G401 (cell line): ENCODE data around the gene USP13. TPM values are rescaled to one million over a fixed set of nuclear protein-coding genes. Genes with fewer than 3 reads are reported as not detected.
"Not testable (repeated sequence)": the region's sequence is repeated elsewhere in the genome, so short reads cannot be mapped to it uniquely, and the experiment has no call there.

Experiments
- DNase-seq: peaks from one replicate; pipeline ENCODE4 v3.0.0-alpha.2; 2015; ENCODE audit warnings: low spot score
- in situ Hi-C: cut with HindIII; loops from 2 replicates; pipeline ENCODE4 v1.10.0; 2016; ENCODE audit warnings: low sequenced_read_pairs, mixed read lengths
- total RNA-seq: library from RNA; depleted of rRNA; stranded (reverse); fragments of >200 nt; shearing (Covaris generic); gene quantifications from 2 replicates; pipeline ENCODE4 v1.2.3, GENCODE V29; 2014

Gene USP13
- total RNA-seq, 1 experiment from 2014 or later = 13.3 TPM

DNA sequence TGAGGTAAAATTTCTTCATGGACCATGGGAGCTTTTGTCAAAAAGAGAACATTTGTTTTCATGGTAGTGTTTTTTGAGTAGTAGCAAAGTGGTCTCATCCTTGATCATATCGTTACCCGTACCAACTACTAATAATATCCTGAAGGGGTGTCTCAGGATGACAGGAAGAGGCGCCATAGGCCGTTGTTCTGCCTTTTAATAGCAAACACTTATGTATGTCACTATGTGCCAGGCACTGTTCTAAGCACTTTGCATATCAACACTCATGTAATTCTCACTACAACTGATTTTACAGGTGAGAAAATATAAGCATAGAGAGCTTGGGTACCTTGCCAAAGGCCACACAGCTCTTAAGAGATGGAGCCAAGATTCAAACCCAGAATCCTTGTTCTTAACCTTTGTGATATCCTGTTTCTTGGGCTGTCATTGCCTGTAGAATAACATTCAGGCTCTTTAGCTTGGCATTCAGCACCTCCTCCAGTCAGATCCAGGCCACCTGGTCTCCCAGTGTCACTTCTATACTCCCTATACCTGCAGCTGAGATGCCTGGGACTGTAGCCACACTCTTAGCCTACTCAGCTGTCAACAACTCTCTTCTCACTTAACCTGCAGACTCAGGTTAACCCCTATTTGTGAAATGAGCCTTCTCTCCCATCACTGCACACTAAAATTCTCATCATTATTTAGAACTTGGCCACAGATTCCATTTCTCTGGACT, 113.7 kb downstream of the USP13 start:
- in situ Hi-C loops = no loop called here
- DNase-seq = no peak

DNA sequence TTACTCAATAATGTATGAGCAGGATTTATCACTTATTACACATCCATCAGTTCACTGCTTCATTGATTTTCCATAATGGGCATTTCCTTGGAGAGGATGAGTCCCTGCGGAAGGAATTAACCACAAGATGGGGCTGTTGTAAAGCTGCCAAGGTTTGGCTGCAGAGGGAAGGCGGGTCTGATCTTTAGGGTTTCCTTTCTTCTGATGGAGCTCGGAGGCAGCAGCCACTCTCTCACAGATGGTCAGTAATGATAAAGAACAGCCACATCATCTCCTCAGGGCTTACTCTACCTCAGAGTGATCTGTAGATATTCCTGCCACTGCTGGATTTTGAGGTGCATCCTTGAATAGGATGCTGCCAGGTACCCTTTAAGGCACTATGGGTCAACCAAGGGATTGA, 115.2 kb downstream of the USP13 start:
- DNase-seq = peak; percentile 32
- in situ Hi-C loops = no loop called here

DNA sequence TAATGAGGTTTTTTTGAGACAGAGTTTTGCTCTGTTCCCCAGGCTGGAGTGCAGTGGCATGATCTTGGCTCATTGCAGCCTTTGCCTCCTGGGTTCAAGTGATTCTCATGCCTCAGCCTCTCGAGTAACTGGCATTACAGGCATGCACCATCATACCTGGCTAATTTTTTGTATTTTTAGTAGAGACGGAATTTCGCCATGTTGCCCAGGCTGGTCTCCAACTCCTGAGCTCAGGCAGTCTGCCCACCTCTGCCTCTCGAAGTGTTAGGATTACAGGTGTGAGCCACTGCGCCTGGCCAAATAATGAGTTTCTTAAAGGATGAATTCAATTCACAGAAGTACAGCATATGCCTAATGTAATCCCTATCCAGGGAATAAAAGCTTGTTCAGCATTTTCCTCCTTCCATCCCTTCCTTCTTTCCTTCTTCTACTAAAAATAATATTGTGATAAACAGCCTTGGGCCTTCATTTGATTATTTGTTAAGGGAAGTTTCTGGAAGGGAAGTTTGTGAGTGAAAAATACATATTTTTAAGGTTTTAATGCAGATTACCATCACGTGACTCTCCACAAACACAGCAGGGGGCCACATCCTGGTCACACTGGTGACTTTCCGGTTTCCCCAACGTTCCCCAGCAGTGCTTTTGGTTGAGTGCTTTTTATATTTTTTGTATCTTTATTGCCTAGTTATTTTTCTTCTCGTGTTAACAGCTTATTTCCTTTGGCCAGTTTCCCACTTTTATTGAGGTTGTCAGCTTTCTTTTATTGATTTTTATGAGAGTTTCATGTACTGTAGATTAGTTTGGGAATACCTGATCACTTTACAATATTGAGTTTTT, 116.8 kb downstream of the USP13 start:
- DNase-seq = no peak
- in situ Hi-C loops = no loop called here

DNA sequence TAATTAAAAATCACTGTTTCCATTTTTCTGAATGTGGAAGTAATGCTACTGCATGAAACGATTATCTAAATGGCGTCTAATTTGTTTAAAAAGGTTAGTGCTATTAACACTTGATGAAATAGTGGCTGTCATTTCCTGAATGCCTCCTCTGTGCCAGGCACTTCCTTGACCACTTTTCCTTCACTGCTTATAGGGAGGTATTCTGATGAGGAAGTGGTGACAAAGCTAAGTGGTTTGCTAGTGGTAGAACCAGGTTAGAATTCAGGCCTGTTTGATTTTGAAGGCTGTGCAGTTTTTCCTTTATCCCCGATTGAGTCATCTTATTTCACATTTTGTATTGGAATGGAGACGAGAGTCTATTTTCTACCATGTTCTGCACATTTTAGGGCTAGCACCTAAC, 119.0 kb downstream of the USP13 start:
- in situ Hi-C loops = no loop called here
- DNase-seq = no peak

DNA sequence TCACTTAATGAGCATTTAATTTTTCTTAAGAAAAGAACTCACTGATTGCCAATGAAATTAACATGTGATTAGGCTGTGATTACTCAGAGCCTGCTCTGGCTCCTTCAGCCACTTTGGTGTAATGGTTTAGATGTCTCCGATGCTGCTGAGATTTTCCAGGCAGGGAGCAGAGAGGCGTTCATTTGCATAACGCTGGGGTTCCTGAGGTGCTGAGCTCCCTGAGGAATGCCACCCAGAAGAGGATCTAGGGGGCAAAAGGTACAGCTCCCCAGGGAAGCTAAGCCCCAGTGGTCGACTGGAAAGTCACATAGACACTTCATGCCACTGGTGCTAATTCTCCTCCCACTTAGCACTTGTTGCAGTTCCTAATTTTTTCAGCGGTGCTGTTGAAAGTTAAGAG, 119.5 kb downstream of the USP13 start:
- no peak for DNase-seq
- in situ Hi-C loops = no loop called here

DNA sequence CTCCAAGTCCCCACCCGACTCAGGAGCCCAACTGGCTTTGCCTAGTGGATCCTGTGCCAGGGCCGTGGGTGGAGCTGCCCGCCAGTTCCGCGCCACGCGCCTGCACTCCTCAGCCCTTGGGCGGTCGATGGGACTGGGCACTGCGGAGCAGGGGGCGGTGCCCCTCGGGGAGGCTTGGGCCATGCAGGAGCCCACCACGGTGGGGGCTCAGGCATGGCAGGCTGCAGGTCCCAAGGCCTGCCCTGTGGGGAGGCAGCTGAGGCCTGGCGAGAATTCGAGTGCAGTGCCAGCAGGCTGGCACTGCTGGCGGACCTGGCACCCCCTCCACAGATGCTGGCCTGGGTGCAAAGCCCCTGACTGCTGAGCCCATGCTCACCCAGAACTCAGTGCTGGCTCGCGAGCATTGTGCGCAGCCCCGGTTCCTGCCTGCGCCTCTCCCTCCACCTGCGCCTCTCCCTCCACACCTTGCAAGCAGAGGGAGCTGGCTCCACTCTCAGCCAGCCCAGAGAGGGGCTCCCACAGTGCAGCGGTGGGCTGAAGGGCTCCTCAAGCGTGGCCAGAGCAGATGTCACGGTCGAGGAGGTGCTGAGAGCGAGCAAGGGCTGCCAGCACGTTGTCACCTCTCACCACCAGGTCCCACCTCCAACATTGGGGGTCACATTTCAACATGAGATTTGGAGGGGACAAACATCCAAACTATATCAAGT, 122.7 kb downstream of the USP13 start:
- in situ Hi-C loops = no loop called here
- DNase-seq = no peak

DNA sequence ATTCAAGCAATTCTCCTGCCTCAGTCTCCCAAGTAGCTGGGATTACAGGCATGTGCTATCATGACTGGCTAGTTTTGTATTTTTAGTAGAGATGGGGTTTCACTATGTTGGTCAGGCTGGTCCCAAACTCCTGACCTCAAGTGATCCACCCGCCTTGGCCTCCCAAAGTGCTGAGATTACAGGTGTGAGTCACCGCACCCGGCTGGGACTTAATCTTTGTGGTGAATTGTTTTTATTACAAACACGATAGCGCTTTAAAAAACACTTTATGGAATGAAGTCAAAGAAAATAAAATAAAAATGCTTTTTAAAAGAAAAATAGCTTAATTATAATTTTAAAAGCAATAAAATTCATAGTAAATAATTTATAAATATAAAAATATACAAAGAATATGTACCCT, 130.0 kb downstream of the USP13 start:
- DNase-seq, in situ Hi-C loops: not testable (repeated sequence)

DNA sequence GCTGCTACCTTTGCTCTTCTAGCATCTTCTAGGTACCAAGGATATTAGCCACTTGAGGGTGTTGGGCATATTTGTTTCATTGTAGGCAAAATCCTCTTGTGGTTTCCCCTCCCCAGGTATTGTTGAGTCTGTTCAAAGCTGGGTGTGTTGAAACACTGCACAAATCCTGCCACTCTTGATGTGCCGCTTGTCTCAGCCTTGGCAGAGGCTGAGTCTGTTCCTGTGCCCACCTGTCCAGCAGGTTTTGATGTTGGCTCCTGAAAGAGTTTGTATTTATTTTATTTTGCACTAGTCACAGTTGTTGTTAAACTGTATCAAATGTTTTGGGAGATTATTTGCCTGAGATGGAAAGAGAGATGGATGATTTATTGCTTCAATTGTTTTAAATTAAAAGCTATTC, 136.2 kb downstream of the USP13 start:
- no peak for DNase-seq
- in situ Hi-C loops = no loop called here

DNA sequence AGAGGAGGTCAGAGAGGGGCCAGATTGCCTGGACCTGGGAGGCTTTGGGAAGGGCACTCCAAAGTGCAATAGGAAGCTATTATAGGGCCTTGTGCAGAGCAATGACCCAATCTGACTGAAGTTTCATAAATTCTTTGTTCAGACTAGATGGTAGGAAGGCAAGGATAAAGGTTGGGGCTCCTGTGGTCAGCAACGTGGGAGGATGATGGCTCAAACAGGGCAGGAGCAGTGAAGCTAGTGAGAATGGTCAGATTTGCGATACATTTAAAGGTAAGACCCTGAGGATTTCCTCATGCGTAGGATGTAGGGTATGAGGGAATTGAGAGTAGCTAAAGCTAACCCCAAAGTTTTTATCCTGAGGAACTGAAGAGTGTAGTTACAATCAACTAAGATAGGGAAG, 139.0 kb downstream of the USP13 start:
- in situ Hi-C loops = no loop called here

DNA sequence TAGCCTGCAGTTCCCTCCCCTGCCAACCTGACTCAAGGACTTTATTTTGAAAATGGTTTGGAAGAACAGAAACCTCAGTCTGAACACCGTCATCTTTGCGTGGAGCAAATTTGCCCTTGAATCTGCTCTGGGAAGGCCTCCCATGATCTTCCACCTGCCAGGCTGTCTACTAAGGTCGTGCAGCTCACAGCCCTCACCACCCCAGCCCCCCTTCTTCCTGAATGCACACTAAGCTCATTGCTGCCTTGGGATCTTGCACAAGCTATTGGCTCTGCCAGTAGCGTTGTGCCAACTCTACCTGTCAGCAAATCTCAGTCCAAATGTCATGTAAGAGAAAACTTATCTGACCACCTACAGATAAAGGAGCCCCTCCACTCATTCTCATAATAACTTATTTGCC, 141.5 kb downstream of the USP13 start:
- no peak for DNase-seq
- in situ Hi-C loops = no loop called here

More for the DNA sequence above, 139.0 kb downstream of the USP13 start:
- no peak for DNase-seq

DNA sequence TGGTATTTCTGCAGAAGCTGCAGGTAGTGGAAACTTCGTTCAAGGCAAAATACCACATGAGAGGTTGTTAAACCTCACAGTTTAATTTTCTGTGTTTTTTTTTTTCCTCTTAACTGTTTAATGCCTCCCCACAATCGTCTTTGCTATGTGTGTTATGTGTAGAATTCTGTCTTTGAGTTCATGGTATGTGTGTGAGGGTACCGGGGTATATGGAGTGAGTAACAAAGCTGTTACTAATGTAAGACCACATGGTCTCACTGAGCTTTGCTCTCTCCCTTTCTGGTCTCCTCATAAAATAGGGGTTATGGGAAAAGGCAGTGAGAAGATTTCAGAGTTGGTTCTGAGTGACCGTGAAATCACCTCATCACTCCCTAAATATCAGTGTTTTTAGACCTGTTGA, 143.6 kb downstream of the USP13 start:
- in situ Hi-C loops = no loop called here
- DNase-seq = no peak

DNA sequence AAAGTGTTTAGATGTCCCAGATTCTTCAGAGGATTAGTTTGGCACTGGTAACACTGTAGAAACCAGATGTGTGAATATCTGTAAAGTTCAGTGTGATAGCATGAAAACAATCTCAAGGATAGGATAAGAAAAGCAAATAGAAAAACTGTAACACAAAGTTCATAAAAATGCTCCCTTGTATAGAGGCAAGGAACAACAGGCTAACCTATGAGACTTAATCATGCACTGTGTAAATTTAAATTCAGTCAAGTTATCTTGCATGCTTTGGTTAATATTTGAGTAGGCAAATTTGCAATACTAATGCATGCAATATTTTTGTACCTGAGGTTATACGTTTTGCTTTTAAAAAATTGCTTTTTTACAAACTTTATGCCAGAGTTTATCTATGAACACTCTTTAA, 144.4 kb downstream of the USP13 start:
- in situ Hi-C loops = no loop called here

DNA sequence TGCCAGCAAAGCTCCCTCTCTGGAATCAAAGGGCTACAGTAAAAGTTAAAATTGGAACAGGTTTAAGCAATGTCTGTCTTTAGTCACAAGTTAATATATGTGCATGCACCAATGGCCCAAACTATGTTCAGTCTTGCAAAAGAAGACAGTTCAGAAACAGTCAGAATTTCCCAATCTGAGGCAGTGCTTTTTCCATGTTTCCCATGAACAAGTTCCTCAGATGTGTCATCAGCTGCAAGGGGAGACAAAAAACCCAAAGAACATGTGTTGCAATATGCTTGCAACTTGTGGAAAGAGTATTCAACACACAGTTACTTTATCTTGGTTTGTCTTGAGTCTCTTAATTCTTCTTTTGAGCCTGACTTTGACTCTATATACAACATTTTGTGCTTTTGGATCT, 148.4 kb downstream of the USP13 start:
- in situ Hi-C loops = no loop called here
- no peak for DNase-seq

More for the DNA sequence above, 144.4 kb downstream of the USP13 start:
- no peak for DNase-seq

DNA sequence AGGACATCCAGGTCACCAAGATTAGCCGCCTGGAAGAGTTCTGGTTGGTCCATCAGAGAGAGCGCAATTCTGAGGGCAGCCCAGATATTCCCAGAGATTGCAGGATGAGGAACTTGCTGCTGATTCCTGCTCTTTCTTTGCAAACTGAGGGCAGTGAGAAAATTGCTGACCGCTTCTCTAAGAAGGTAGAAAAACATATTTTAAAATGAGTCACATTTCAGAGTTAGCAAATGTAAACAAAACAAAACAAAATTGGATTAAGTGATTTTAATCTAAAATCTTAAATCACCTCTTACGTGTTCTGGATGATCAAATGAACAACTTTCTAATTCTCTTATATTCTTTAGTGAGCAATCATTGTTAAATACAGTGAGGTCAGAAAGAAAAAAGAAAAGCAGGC, 149.0 kb downstream of the USP13 start:
- in situ Hi-C loops = no loop called here
- no peak for DNase-seq

DNA sequence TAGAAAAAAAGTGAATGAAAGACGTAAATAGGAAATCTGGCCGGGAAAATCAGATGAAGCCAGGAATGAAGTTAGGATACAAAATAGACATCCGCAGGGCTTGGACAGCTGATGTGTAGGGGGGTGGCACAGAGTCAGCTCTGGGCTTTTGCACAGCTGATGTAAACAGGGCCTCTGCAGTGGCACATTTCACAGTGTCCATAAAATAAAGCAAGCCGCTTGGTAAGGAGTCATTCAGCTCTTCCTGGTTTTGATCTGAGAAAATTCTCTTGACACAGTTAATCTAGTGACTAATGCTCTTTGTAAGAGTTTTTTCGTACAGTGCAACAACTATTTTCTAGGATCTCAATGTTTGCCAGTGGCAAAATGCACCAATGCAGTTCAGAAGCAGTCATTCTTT, 153.3 kb downstream of the USP13 start:
- no peak for DNase-seq
- in situ Hi-C loops = no loop called here

DNA sequence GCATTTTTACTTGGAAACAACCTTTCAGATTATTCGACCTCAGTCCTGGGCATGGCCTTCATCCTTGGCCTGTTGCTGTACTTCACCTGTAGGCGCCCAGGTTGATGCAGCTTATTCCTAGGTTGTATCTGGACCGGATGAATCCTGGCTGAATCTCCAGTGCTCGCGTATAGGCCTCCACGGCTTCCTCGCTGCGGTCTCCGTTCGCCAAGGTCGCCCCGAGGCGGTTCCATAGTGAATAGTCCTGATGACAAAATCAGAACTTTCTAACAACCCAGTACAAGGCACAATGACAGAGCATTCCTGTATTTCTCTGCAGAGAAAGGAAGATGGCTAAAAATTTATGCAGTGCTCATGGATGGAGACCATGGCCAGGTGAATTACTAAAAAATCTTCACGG, 154.7 kb downstream of the USP13 start:
- in situ Hi-C loops = no loop called here
- no peak for DNase-seq

DNA sequence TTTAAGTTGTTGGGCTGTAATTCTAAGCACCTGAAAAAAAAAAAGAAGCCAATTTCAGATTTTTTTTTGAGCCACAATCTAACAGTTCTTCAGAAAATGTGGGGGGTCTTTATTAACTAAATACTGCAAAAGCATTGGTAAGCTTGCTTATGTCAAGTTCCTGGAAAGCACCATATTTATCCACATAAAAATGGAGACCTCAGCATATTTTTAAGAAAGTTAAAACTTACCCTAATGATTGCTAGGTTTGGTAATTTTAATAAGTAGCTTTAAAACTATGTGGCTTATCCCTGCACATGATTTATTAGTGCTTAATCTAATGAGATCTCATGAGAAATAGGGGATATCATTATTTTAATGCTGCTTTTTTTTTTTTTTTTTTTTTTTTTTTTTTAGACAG, 156.8 kb downstream of the USP13 start:
- no peak for DNase-seq
- in situ Hi-C loops = no loop called here

DNA sequence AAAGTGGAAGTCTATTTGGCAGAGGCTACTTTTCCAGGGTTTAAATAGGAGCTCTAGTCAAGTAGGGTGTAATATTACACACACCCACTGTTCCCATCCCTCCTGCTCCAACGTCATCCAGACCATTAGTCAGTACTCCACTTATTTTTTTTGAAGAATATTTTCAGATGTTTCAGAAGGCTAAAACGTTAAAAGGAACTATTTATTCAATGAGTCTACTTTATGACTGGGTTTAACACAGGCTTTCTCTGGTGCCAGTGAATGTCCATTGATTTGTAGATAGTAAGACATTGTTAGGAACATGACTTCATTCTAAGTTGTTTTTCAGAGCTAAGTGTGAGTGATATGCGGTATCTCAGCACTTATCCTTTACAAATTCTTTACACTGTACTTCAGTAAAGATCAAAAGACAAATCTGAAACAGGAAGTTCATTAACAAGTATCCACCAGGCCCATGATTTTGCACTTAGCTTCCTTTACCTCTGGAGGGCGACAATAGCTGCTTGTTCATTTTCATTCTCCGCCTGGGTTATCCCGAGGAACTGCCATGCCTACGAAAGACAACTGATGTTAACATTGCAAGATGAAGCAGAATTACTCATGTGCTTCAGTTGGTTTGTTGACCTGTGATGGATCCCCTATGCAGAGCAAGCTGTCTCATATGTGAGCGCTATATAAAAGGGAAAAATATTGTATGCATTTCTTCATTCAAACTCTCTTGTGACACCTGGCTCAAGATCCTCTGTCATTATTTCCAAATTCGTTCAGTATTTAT, 158.7 kb downstream of the USP13 start:
- DNase-seq = peak; percentile 29
- in situ Hi-C loops = no loop called here

DNA sequence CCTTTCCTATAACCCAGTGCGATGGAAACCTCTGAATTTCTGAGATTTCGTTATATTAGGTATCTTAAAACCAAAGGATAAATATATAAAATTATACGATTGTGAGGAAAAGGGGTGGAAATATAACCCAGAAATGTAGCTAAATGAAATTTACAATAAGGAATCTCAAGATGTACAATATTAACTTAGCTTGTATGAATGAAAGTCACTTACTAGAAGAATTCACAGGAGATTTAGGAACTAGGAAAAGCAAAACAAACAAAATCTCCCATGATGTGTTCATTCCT, 159.2 kb downstream of the USP13 start:
- DNase-seq = no peak
- in situ Hi-C loops = no loop called here

DNA sequence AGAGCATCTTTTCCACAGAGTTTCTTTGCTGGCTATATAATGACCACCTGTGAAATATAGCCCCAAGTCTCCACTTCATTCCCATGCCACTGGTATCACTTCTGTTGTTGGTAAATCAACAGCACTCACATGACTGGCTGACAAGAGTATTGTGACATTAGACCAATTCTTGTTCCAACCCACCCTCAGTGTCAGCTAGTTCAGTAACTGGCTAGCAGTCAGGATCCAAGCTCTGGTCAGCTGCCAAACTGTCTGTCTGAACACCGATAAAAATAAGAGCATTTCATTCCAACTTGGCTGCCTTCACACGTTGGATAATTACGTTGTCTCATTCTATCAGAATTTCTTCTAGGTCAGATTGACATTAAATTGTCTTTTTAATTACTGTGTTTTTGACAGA, 166.5 kb downstream of the USP13 start:
- in situ Hi-C loops = no loop called here
- no peak for DNase-seq
